K562 (cell line): ENCODE measurements around the gene ITGB2. TPM values are rescaled to one million over a fixed set of nuclear protein-coding genes. Genes with fewer than 3 reads are reported as not detected.
A peak's percentile ranks its signal among the peaks of the same experiment; 100 is the strongest.

ENCODE experiments used
- BACH1 ChIP-seq: fragments of 200-800 bp; sonication (Bioruptor generic); IDR thresholded peaks from 2 replicates; pipeline ENCODE4 v1.6.1; 2016; ENCODE audit warnings: missing genetic modification characterization, missing compliant biosample characterization
- BHLHE40 ChIP-seq: IDR thresholded peaks from 2 replicates; pipeline ENCODE4 v1.6.1; 2011; ENCODE audit warnings: low read length, improper control_type of control experiment
- CBX2 ChIP-seq: fragments of 200-600 bp; sonication (generic); IDR thresholded peaks from one replicate; pipeline ENCODE4 v1.6.1; 2012; ENCODE audit warnings: mild to moderate bottlenecking, low read length, inconsistent platforms; ENCODE audit not compliant: insufficient read depth, poor library complexity, severe bottlenecking
- ELF4 ChIP-seq: fragments of 450-650 bp; formaldehyde crosslinking; IDR thresholded peaks from 2 replicates; pipeline ENCODE4 v1.4.0; 2022; ENCODE audit warnings: missing genetic modification characterization
- FOXM1 ChIP-seq, 2 experiments: fragments of 450-650 bp in 1 of 2; sonication (generic) in 1 of 2; formaldehyde crosslinking in 1 of 2; IDR thresholded peaks; 2 replicates each; pipeline versions ENCODE4 v1.6.1 to v1.9.0; 2017 to 2022; ENCODE audit warnings: low read depth in 2 of 2, mild to moderate bottlenecking in 2 of 2, missing genetic modification reagents in 1 of 2, moderate library complexity in 1 of 2
- HDAC1 ChIP-seq, 2 experiments: fragments of 450-650 bp; IDR thresholded peaks; 2 replicates each; pipeline ENCODE4 v1.6.1; 2016 to 2017; ENCODE audit warnings: inconsistent platforms in 1 of 2, mild to moderate bottlenecking in 1 of 2, moderate library complexity in 1 of 2
- HNRNPK ChIP-seq: fragments of 200-400 bp; formaldehyde crosslinking; IDR thresholded peaks from one replicate; pipeline ENCODE4 v1.6.1; 2018; ENCODE audit warnings: mild to moderate bottlenecking, low read depth, low read length; ENCODE audit not compliant: poor library complexity, severe bottlenecking
- MTA2 ChIP-seq: fragments of 450-650 bp; IDR thresholded peaks from 2 replicates; pipeline ENCODE4 v1.6.1; 2016; ENCODE audit warnings: low read depth
- RBFOX2 ChIP-seq: fragments of 200-400 bp; formaldehyde crosslinking; IDR thresholded peaks from 2 replicates; pipeline ENCODE4 v1.6.1; 2017; ENCODE audit warnings: low read depth, mild to moderate bottlenecking, low read length, moderate library complexity
- SMARCC2 ChIP-seq: fragments of 450-650 bp; IDR thresholded peaks from 2 replicates; pipeline ENCODE4 v1.6.1; 2017; ENCODE audit warnings: antibody characterized with exemption, moderate library complexity, mild to moderate bottlenecking, low read depth
- TCF7L2 ChIP-seq: fragments of 150-350 bp; IDR thresholded peaks from 2 replicates; pipeline ENCODE4 v1.6.1; 2016; ENCODE audit warnings: low read depth, mild to moderate bottlenecking, low read length, moderate library complexity
- TCFL5 ChIP-seq: fragments of 250-450 bp; sonication (Bioruptor Pico); conservative IDR thresholded peaks from 2 replicates; pipeline ENCODE4 v1.6.1; 2021; ENCODE audit warnings: mild to moderate bottlenecking, moderate library complexity, matching md5 sums
- TSC22D4 ChIP-seq: fragments of 450-650 bp; IDR thresholded peaks from 2 replicates; pipeline ENCODE4 v1.6.1; 2016; ENCODE audit warnings: missing genetic modification characterization, missing biosample characterization, control low read depth
- ZNF551 ChIP-seq: fragments of 250-450 bp; sonication (Bioruptor Pico); IDR thresholded peaks from 2 replicates; pipeline ENCODE4 v1.5.0; 2021; ENCODE audit warnings: mild to moderate bottlenecking, moderate library complexity
- ZNF766 ChIP-seq: fragments of 200-800 bp; sonication (Bioruptor generic); conservative IDR thresholded peaks from 2 replicates; pipeline ENCODE4 v1.6.1; 2016; ENCODE audit warnings: missing genetic modification characterization, missing compliant biosample characterization
- polyA plus RNA-seq, 8 experiments: library from polyadenylated mRNA; depleted of rRNA in 4 of 8; stranded (reverse) in 5 of 8; unstranded in 3 of 8; fragments of >200 nt; fragmentation: Nextera tagmentation in 2 of 8; fragmentation: Illumina TruSeq in 1 of 8; extraction: Ambion mirVana in 2 of 8; extraction: Trizol in 1 of 8; gene quantifications; 2 replicates each; pipeline versions ENCODE4 v1.2.1 to v1.2.3, GENCODE V29; 2011 to 2014; ENCODE audit warnings: inconsistent platforms in 1 of 8, missing spikeins in 1 of 8
- total RNA-seq, 7 experiments: library from RNA; depleted of rRNA in 6 of 7; stranded (reverse); fragments of >200 nt in 6 of 7; fragmentation: Illumina TruSeq in 2 of 7; extraction: Trizol in 2 of 7; gene quantifications; 2 replicates each; pipeline versions ENCODE4 v1.2.1 to v1.2.3, GENCODE V29; 2011 to 2021; ENCODE audit warnings: low replicate concordance in 1 of 7
- TF ChIP-seq, protein P1 (sequence below): sonication (generic); formaldehyde crosslinking; IDR thresholded peaks from 2 replicates; pipeline ENCODE4 v1.9.0; 2022; ENCODE audit warnings: mild to moderate bottlenecking, missing genetic modification reagents
- TF ChIP-seq, protein P2 (sequence below): fragments of 450-650 bp; IDR thresholded peaks from 2 replicates; pipeline ENCODE4 v1.6.1; 2016; ENCODE audit warnings: antibody characterized with exemption
- TF ChIP-seq, protein P3 (sequence below): fragments of 450-650 bp; IDR thresholded peaks from one replicate; pipeline ENCODE4 v1.6.1; 2018; ENCODE audit warnings: mild to moderate bottlenecking, moderate library complexity; ENCODE audit not compliant: partially characterized antibody
- TF ChIP-seq, protein P4 (sequence below): sonication (generic); formaldehyde crosslinking; IDR thresholded peaks from 2 replicates; pipeline ENCODE4 v1.9.0; 2022; ENCODE audit warnings: mild to moderate bottlenecking, missing genetic modification reagents

ITGB2 gene
- total and polyA plus RNA-seq, 9 of the 15 experiments (the other 6 are each of a cell fraction or from before 2014, with no cell fraction given) = 0.07 to 1.3 (median 0.51) TPM; not detected in 2

DNA sequence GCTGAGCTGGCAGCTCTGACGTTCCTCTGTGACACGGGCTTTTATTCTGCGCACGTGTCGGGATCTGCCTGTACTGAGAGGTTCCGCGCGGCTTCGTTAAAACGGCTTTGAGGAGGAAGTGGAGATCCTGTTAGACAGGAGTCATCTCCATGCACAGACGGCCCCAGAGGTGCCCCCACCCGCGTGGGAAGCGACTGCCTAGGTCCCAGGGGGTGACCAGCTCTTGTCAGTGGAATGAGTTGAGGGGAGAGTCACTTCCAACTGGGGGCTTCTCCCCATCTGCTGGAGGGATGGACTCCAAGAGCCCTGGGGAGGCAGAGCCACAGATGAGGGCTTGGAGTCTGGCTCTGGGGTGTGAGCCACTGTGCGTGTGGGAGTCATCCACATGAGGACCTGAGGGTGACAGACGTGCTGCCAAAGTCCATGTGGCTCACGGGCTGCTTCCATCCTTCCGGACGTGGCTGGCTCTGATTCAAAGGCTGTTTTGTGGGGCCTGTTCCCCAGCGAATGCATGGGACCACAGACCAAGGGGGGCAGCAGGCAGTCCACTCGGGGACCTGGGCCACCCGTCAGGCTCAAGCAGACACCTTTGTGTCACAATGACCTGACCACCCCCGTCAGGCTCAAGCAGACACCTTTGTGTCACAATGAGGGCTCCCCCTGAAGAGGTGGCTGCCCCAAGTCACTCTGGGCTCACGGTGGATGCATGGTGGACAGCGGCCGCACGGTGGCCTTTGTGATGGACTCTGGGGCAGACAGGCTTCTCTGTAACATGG is 74.0 kb downstream of the ITGB2 start (continued):
- no peak for TF ChIP-seq MTA2
- TF ChIP-seq ELF4 (CRISPR knock-in tag) = no peak
- TF ChIP-seq, protein P1, sequence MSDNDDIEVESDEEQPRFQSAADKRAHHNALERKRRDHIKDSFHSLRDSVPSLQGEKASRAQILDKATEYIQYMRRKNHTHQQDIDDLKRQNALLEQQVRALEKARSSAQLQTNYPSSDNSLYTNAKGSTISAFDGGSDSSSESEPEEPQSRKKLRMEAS (CRISPR knock-in tag) = peak; percentile 88
- TF ChIP-seq, protein P2, sequence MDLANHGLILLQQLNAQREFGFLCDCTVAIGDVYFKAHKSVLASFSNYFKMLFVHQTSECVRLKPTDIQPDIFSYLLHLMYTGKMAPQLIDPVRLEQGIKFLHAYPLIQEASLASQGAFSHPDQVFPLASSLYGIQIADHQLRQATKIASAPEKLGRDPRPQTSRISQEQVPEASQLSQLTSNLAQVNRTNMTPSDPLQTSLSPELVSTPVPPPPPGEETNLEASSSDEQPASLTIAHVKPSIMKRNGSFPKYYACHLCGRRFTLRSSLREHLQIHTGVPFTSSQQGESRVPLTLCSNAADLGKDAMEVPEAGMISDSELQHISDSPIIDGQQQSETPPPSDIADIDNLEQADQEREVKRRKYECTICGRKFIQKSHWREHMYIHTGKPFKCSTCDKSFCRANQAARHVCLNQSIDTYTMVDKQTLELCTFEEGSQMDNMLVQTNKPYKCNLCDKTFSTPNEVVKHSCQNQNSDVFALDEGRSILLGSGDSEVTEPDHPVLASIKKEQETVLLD = no peak
- no peak for TF ChIP-seq TCFL5 (CRISPR knock-in tag)
- TF ChIP-seq, protein P3, sequence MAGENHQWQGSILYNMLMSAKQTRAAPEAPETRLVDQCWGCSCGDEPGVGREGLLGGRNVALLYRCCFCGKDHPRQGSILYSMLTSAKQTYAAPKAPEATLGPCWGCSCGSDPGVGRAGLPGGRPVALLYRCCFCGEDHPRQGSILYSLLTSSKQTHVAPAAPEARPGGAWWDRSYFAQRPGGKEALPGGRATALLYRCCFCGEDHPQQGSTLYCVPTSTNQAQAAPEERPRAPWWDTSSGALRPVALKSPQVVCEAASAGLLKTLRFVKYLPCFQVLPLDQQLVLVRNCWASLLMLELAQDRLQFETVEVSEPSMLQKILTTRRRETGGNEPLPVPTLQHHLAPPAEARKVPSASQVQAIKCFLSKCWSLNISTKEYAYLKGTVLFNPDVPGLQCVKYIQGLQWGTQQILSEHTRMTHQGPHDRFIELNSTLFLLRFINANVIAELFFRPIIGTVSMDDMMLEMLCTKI = no peak
- no peak for TF ChIP-seq FOXM1 (IDR thresholded peaks at IDR 0.05; ENCODE audit: low read depth)
- TF ChIP-seq FOXM1 (CRISPR knock-in tag; IDR thresholded peaks at IDR 0.05; ENCODE audit: low read depth) = no peak
- peak; percentile 78 for TF ChIP-seq BHLHE40
- TF ChIP-seq RBFOX2 = peak; percentile 26; the same call in 1 of the 2 replicates
- TF ChIP-seq CBX2 = no peak
- TF ChIP-seq HDAC1 (IDR thresholded peaks at IDR 0.05) = no peak
- no peak for TF ChIP-seq BACH1
- 0 out of 2 replicates have a peak, but pooled peaks have one; percentile 34 for TF ChIP-seq ZNF766 (CRISPR knock-in tag)
- TF ChIP-seq HNRNPK = no peak
- no peak for TF ChIP-seq SMARCC2
- no peak for TF ChIP-seq ZNF551 (CRISPR knock-in tag)
- no peak for TF ChIP-seq TCF7L2
- TF ChIP-seq TSC22D4 = no peak
- TF ChIP-seq, protein P4, sequence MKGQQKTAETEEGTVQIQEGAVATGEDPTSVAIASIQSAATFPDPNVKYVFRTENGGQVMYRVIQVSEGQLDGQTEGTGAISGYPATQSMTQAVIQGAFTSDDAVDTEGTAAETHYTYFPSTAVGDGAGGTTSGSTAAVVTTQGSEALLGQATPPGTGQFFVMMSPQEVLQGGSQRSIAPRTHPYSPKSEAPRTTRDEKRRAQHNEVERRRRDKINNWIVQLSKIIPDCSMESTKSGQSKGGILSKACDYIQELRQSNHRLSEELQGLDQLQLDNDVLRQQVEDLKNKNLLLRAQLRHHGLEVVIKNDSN (CRISPR knock-in tag) = peak; percentile 60; the same call in 1 of the 2 replicates
